ENCODE results near the gene MEMO1. TPM values are rescaled to one million over a fixed set of nuclear protein-coding genes. Genes with fewer than 3 reads are reported as not detected.
A peak's percentile ranks its signal among the peaks of the same experiment; 100 is the strongest.

Gene MEMO1
- total and polyA plus RNA-seq, 2 donors: 34.7 to 56.0 TPM

DNA sequence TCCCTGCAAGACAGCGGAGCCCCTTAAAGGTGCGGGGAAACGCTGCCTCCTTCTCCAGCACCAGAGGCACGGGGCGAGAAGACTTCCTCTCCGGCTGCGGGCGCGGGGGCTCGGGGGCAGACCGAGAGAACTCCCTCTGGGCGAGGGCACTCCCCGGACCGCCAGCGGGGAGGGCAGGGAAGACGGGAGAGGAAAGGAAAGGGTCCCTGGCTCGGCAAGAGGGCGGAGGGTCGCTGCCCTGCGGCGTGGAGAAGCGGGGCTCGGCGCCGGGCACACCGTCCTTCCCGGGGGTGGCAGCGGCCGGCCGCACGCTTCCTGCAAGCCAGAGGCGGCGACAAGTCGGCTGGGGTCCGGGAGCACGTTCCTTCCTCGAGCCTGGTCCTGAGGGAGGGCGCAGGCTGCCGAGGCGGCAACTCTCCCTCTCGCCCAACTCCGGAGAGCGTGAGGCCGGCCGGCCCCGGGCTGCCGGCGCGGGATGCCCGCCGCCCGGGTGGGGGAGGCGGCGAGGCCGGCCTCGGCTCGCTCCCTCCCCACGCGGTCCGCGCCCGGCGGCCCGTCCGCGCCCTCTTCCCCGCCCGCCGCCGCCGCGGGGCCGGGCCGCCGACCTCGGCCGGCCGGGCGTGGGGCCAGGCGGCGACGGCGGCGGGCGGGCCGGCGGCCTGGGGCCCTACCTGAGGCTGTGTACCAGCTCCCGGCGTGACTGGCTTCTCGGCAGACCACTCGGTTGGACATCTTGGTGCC is 1.1 kb downstream of the MEMO1 start:
- Histone ChIP-seq H3K36me3 (ENCODE audit: insufficient read depth) (no peaks in the 10 kb centered on the region), H3K4me3 (ENCODE audit: low read depth, low read length) (peak overlapping the region; percentile 87), H3K27ac (ENCODE audit: low read depth) (peak overlapping the region; percentile 72), H3K4me1 (ENCODE audit: insufficient read depth) (no peaks in the 10 kb centered on the region)
- DNase-seq (ENCODE audit: extremely low spot score): no peak
- WGBS: under 1% methylated on average over 90 of the region's 91 CpGs

DNA sequence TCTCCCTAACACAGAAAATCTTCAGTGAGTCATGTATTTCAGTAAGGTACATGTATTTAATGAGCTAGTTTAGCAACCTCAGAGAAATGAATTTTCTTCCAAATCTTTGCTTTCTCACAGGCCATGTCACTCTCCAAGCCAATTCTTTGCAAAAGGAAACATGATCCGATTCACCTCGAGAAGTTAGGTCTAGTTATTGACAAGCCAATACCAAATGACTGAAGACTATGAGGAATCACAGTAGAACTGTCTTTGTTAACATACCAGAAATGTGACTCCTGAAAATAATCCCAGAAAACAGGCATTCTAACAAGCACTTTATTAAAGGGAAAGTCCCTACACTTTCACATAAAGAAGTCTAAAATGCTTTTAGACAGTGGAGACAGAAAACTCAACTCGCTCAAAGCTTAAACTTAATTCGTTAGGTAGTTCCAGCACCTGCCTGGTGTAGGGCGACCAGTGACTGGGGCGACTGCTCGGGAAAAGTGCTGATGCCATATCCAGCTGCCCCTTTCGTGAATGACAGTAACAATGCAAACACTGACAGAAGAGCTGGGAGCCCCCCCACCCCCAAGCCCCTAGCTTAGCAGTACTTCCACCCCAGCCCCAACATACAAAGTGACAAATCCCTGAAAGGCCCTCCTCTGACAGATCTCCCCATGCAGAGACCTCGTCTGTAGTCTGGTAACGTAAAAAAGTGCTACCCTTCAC is 1.8 kb downstream of the MEMO1 start:
- WGBS: 1% methylated on average over 10 of the region's 10 CpGs
- Histone ChIP-seq H3K27ac (ENCODE audit: low read depth) (peak overlapping the region; percentile 72), H3K4me1 (ENCODE audit: insufficient read depth) (no peaks in the 10 kb centered on the region), H3K4me3 (ENCODE audit: low read depth, low read length) (peak overlapping the region; percentile 87), H3K36me3 (ENCODE audit: insufficient read depth) (no peaks in the 10 kb centered on the region)
- no peak for DNase-seq (ENCODE audit: extremely low spot score)

DNA sequence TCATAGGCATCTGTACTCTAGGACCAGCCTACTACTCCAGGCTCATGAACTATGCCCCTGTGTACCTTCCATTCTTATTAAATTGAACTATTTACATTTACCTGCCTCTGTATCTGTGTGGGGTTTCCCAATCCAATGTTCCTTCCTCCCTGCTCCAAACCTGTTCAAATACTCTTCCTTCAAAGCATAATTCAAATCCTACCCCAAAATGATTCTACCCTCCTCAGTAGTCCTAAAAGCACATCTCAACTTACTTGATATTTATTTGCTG is 3.8 kb downstream of the MEMO1 start:
- Histone ChIP-seq H3K27ac (ENCODE audit: low read depth) (no peak overlapping the region), H3K4me1 (ENCODE audit: insufficient read depth) (no peaks in the 10 kb centered on the region), H3K4me3 (ENCODE audit: low read depth, low read length) (no peak overlapping the region), H3K36me3 (ENCODE audit: insufficient read depth) (no peaks in the 10 kb centered on the region)
- DNase-seq (ENCODE audit: extremely low spot score): no peak

DNA sequence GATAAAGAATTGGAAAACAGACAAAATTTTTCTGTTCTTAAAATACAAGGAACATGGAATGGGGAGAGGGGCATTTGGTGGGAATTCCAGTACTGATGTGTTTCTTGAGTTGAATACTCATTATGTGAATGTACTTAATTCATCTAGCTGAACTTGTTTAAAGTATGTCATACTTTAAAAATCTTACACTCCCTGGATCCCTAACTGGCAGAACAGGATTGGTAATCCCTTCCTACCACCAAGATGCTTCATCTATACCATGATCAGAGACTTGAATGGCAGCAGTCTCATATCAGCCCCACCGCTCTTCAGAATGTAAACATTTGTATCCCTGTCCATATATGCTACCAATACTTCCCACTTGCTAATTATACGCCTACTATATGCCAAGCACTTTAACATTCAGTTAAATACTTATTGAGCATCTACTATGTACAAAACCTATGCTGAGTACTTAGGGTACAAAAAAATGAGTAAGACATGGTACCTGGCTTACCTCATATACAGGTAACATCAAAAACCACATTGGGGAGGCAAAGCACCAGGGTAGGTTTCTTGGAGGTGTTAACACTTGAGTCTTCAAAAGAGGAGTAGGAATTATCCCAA is 5.3 kb downstream of the MEMO1 start:
- no peak overlapping the region for H3K27ac ChIP-seq (ENCODE audit: low read depth)
- DNase-seq (ENCODE audit: extremely low spot score): no peak
- no peak overlapping the region for H3K4me3 ChIP-seq (ENCODE audit: low read depth, low read length)
- 96% methylated on average over 2 of the region's 2 CpGs for WGBS
- no peaks in the 10 kb centered on the region for H3K4me1 ChIP-seq (ENCODE audit: insufficient read depth)
- H3K36me3 ChIP-seq (ENCODE audit: insufficient read depth): no peaks in the 10 kb centered on the region

DNA sequence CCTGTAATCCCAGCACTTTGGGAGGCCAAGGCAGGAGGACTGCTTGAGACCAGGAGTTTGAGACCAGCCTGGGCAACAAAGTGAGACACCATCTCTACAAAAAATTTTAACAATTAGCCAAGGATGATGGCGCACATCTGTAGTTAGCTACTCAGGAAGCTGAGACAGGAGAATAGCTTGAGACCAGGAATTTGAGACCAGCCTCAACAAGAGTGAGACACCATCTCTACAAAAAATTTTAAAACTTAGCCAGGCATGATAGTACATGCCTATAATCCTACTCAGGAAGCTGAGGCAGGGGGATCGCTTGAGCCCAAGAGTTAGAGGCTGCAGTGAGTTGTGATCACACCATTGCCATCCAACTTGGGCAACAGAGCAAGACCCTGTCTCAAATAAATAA is 7.0 kb downstream of the MEMO1 start:
- no peaks in the 10 kb centered on the region for H3K36me3 ChIP-seq (ENCODE audit: insufficient read depth)
- DNase-seq (ENCODE audit: extremely low spot score): no peak
- H3K27ac ChIP-seq (ENCODE audit: low read depth): no peak overlapping the region
- H3K4me1 ChIP-seq (ENCODE audit: insufficient read depth): no peaks in the 10 kb centered on the region
- WGBS: 97% methylated on average over 2 of the region's 2 CpGs
- H3K4me3 ChIP-seq (ENCODE audit: low read depth, low read length): no peak overlapping the region

DNA sequence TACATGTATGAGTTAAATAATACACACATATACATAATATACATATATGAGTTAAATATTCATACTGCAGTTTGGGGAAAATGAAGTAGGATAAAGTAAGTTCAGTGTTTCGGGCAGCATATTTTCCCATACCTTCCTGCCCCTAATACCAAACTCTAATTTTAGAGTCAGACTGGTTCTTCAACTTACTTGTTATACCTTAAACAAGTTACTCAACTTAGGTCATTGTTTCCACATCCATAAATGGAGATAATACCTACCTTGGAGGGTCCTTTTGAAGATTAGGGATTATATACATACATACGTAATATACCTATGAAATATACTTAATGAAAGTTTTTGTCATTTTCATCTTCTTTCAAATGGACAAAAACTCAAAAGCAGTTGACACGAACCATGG is 8.4 kb downstream of the MEMO1 start:
- H3K36me3 ChIP-seq (ENCODE audit: insufficient read depth): no peaks in the 10 kb centered on the region
- H3K27ac ChIP-seq (ENCODE audit: low read depth): no peak overlapping the region
- peaks cover 1% of the 10 kb centered on the region for H3K4me1 ChIP-seq (ENCODE audit: insufficient read depth)
- no peak for DNase-seq (ENCODE audit: extremely low spot score)
- 85% methylated on average over 3 of the region's 3 CpGs for WGBS
- no peak overlapping the region for H3K4me3 ChIP-seq (ENCODE audit: low read depth, low read length)

DNA sequence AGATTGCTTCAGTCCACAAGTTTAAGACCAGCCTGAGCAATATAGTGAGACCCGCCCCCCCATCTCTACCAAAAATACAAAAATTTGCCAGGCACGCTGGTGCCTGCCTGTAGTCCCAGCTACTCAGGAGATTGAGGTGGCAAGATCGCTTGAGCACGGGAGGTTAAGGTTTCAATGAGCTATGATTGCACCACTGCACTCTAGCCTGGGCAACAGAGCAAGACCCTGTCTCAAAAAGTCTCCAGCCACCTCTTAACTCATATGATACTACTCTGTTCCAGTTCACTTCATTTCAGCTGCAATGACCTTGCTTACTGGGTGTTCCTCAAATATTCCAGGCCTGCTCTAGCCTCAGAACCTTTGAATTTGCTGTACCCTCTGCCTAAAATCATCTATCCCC is 11.4 kb downstream of the MEMO1 start:
- H3K36me3 ChIP-seq (ENCODE audit: insufficient read depth): no peaks in the 10 kb centered on the region
- peaks cover 1% of the 10 kb centered on the region for H3K4me1 ChIP-seq (ENCODE audit: insufficient read depth)
- DNase-seq (ENCODE audit: extremely low spot score): no peak
- 98% methylated on average over 4 of the region's 4 CpGs for WGBS
- H3K27ac ChIP-seq (ENCODE audit: low read depth): no peak overlapping the region
- no peak overlapping the region for H3K4me3 ChIP-seq (ENCODE audit: low read depth, low read length)

DNA sequence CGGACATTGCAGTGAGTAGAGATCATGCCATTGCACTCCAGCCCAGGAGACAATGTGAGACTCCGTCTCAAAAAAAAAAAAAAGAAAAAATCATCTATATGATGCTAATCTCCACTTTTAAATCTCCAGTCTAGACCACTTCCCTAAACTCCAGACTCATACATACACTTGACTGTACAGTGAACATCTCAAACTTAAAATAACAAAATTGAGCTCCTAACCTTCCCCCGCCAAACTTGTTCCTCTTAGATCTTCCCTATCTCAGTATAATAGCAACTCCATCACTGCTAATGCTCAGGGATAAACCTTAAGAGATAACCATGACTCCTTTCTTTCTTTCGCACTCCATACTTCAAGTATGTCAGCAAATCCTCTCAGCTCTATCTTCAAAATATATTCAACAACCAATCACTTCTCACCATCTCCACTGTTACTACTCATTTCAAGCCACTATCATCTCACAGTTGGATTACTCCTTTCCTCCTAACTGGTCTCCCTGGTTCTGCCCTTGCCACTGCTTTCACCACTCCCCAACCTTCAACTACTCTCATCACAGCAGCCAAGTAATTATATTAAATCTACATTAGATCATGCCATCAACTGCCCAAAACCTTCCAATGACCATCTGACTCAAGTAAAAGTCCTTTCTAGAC is 12.0 kb downstream of the MEMO1 start:
- no peak for DNase-seq (ENCODE audit: extremely low spot score)
- Histone ChIP-seq H3K36me3 (ENCODE audit: insufficient read depth) (no peaks in the 10 kb centered on the region), H3K4me3 (ENCODE audit: low read depth, low read length) (no peak overlapping the region), H3K27ac (ENCODE audit: low read depth) (no peak overlapping the region), H3K4me1 (ENCODE audit: insufficient read depth) (peaks cover 1% of the 10 kb centered on the region)
- WGBS: 87% methylated on average over 4 of the region's 4 CpGs

DNA sequence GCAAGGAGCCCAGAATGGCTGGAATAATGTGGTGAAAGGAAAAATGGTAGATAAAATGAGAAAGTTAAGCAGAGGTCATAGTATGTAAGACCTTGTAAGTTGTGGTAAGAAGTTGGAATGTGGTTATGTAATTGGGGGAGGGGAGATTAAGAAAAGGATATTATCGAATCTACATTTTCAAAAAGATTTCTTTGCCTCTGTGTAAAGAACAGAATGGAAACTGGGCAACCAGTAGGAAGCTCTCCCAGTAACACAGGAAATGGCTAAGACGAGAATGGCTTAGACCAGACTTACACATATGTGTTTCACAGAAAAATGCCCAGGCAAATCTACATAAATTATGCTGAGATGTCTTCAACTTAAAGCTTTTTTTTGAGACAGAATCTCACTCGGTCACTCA is 13.2 kb downstream of the MEMO1 start:
- DNase-seq (ENCODE audit: extremely low spot score): no peak
- no peak overlapping the region for H3K4me3 ChIP-seq (ENCODE audit: low read depth, low read length)
- H3K36me3 ChIP-seq (ENCODE audit: insufficient read depth): peaks cover 3% of the 10 kb centered on the region
- no peak overlapping the region for H3K27ac ChIP-seq (ENCODE audit: low read depth)
- peaks cover 1% of the 10 kb centered on the region for H3K4me1 ChIP-seq (ENCODE audit: insufficient read depth)
- WGBS: 80% methylated on average over 3 of the region's 3 CpGs

DNA sequence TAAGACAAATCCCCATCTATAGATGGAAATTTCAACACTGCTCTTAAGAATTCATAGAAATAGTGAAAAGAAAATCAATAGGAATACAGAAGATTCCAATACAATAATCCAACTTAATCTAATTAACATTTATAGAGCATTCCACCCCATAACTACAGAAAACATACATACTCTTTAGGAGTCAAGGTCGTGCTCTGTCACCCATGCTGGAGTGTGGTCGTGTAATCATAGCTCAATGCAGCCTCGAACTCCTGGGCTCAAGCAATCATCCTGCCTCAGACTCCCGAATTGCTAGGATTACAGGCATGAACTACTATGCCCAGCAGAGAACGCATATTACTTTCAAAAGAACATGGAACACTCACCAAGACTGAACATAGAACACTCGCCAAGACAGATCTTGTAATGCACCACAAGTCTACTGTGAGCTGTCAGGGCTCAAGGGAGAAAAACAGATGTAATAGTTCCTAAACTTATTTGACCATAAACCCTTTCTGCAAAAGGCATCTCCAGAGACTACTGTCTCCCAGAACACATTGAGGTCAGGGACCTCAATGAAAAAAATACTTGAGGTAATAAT is 14.1 kb downstream of the MEMO1 start:
- peaks cover 3% of the 10 kb centered on the region for H3K36me3 ChIP-seq (ENCODE audit: insufficient read depth)
- H3K4me1 ChIP-seq (ENCODE audit: insufficient read depth): peaks cover 1% of the 10 kb centered on the region
- DNase-seq (ENCODE audit: extremely low spot score): no peak
- 91% methylated on average over 6 of the region's 6 CpGs for WGBS
- no peak overlapping the region for H3K4me3 ChIP-seq (ENCODE audit: low read depth, low read length)
- H3K27ac ChIP-seq (ENCODE audit: low read depth): no peak overlapping the region

DNA sequence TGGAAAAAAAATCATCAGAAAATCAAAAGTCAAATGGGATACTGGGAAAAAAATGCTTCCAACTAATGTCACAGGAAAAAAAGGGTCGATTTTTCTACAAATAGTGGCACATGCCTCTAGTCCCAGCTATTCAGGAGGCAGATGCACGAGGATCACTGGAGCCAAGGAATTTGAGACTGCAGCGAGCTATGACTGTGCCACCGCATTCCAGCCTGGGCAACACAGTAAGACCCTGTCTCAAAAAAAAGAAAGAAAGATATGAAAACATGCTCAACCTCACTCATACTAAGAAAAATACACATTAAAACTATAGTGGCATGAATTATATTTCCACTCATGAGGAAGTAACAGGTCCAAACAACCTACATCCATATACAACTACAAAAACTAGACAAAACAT is 17.9 kb downstream of the MEMO1 start:
- Histone ChIP-seq H3K36me3 (ENCODE audit: insufficient read depth) (peaks cover 3% of the 10 kb centered on the region), H3K27ac (ENCODE audit: low read depth) (no peak overlapping the region), H3K4me1 (ENCODE audit: insufficient read depth) (peaks cover 1% of the 10 kb centered on the region), H3K4me3 (ENCODE audit: low read depth, low read length) (no peak overlapping the region)
- DNase-seq (ENCODE audit: extremely low spot score): no peak
- 95% methylated on average over 4 of the region's 4 CpGs for whole genome bisulfite sequencing

DNA sequence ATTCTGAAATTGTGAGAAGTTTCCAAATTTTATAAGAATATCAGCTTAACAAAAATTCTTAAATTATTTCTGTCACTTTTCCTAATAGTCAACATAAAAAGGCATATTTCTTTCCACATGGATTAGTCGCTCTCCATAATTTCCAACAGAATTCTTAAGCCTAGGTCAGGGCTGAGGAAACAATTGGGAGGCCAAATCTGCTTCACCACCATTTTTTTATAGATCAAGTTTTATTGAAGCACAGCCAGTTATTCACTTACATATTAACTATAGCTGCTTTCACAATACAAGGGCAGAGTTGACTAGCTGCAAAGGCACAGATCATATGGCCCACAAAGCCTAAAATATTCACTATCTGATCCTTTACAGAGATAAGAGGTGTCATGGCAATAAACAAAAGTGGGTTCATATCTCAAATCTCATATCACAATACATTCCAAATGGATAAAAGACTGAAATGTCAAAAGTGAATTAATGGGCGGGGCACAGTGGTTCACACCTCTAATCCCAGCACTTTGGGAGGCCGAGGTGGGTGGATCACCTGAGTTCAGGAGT is 18.7 kb downstream of the MEMO1 start:
- H3K36me3 ChIP-seq (ENCODE audit: insufficient read depth): peaks cover 3% of the 10 kb centered on the region
- no peak for DNase-seq (ENCODE audit: extremely low spot score)
- no peak overlapping the region for H3K27ac ChIP-seq (ENCODE audit: low read depth)
- no peak overlapping the region for H3K4me3 ChIP-seq (ENCODE audit: low read depth, low read length)
- H3K4me1 ChIP-seq (ENCODE audit: insufficient read depth): no peaks in the 10 kb centered on the region
- 90% methylated on average over 3 of the region's 3 CpGs for WGBS

DNA sequence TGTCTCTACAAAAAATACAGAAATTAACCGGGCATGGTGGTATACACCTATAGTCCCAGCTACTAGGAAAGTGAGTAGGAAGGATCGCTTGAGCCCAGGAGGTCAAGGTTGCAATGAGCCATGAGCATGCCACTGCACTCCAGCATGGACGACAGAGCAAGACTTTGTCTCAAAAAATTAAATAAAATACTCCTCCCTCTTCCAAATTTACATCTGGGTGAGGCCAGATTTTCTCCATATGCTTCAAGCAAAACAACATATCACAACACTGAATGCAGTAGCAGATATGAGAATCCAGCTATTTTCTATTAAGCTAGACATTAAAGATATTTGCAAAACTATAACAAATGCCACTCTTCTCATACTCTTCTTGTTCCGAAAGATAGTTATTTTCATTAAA is 20.9 kb downstream of the MEMO1 start:
- Histone ChIP-seq H3K27ac (ENCODE audit: low read depth) (no peak overlapping the region), H3K4me3 (ENCODE audit: low read depth, low read length) (no peak overlapping the region), H3K4me1 (ENCODE audit: insufficient read depth) (no peaks in the 10 kb centered on the region), H3K36me3 (ENCODE audit: insufficient read depth) (peaks cover 3% of the 10 kb centered on the region)
- no peak for DNase-seq (ENCODE audit: extremely low spot score)
- 92% methylated on average over 4 of the region's 4 CpGs for WGBS
